ENCODE measurements around the gene APOBR.

GRCh38 chr16:28491230-28491969 is 3.0 kb upstream of the APOBR start:
- TF ChIP-seq CTCF (IDR thresholded peaks at IDR 0.05; ENCODE audit: insufficient read depth, low read length): no peak
- TF ChIP-seq GABPA (IDR thresholded peaks at IDR 0.05; ENCODE audit: low read depth): no peak
- no peak for TF ChIP-seq REST (IDR thresholded peaks at IDR 0.05; ENCODE audit: insufficient replicate concordance, low read depth)
- TF ChIP-seq POLR2AphosphoS5 (IDR thresholded peaks at IDR 0.05; ENCODE audit: low read depth): no peak

Data from HL-60 (cell line).